Neural crest cell (in vitro differentiated cells): ENCODE data around the gene MACROH2A1. TPM values are rescaled to one million over a fixed set of nuclear protein-coding genes. Genes with fewer than 3 reads are reported as not detected.
"Not testable (repeated sequence)": the region's sequence is repeated elsewhere in the genome, so short reads cannot be mapped to it uniquely, and the experiment has no call there.

Experiments used
- DNase-seq: peaks from one replicate; pipeline ENCODE4 v3.0.0; 2021; ENCODE audit warnings: low read depth, mixed read lengths, low spot score
- H3K27ac Mint-ChIP-seq: one replicate; pipeline ENCODE4 v1.8.0; 2021; ENCODE audit warnings: mild to moderate bottlenecking, mixed read lengths; ENCODE audit not compliant: unreplicated experiment
- H3K27me3 Mint-ChIP-seq: 2 replicates; pipeline ENCODE4 v1.8.0; 2021; ENCODE audit warnings: low read depth, mild to moderate bottlenecking, mixed read lengths
- H3K36me3 Mint-ChIP-seq: 2 replicates; pipeline ENCODE4 v1.8.0; 2021; ENCODE audit warnings: low read depth, mild to moderate bottlenecking, mixed read lengths
- H3K4me1 Mint-ChIP-seq: 2 replicates; pipeline ENCODE4 v1.8.0; 2021; ENCODE audit warnings: mixed read lengths
- H3K4me3 Mint-ChIP-seq: one replicate; pipeline ENCODE4 v1.8.0; 2021; ENCODE audit warnings: mild to moderate bottlenecking, mixed read lengths
- H3K9me3 Mint-ChIP-seq: 2 replicates; pipeline ENCODE4 v1.8.0; 2021; ENCODE audit warnings: mixed read lengths
- total RNA-seq: library from RNA; stranded (reverse); gene quantifications from 2 replicates; pipeline ENCODE4 v1.2.1, GENCODE V29; 2021
- TF ChIP-seq, protein P1 (sequence below): fragments of 200-600 bp; sonication (generic); conservative IDR thresholded peaks from 2 replicates; pipeline ENCODE4 v1.5.0; 2021; ENCODE audit warnings: antibody characterized with exemption, mild to moderate bottlenecking

The MACROH2A1 gene
- total RNA-seq, 1 donor from 2014 or later, result 339 TPM

DNA sequence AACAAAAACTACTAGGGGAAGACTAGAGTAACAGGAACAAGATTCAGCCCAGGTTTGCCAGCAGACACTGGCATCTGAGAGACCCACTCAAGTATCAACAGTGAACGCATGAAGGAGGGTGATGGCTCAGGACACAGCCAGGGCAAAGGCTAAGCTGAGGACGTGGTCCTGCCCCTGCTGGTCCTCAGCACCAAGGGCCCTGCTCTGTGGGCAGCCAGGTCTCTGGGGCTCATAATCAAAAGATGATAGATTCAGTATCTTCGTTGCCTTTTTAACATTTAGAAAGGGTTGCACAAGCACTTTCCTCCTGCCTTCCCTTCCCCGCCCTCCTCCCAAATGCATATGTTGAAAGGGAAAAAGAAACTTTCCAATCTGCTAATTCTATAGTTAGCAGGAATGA is 31.5 kb downstream of the MACROH2A1 start:
- no peaks in the 10 kb centered on the region for H3K4me1 Mint-ChIP-seq
- no peaks in the 10 kb centered on the region for H3K9me3 Mint-ChIP-seq
- DNase-seq, result no peak
- H3K4me3 Mint-ChIP-seq, result no peak overlapping the region
- TF ChIP-seq, protein P1, sequence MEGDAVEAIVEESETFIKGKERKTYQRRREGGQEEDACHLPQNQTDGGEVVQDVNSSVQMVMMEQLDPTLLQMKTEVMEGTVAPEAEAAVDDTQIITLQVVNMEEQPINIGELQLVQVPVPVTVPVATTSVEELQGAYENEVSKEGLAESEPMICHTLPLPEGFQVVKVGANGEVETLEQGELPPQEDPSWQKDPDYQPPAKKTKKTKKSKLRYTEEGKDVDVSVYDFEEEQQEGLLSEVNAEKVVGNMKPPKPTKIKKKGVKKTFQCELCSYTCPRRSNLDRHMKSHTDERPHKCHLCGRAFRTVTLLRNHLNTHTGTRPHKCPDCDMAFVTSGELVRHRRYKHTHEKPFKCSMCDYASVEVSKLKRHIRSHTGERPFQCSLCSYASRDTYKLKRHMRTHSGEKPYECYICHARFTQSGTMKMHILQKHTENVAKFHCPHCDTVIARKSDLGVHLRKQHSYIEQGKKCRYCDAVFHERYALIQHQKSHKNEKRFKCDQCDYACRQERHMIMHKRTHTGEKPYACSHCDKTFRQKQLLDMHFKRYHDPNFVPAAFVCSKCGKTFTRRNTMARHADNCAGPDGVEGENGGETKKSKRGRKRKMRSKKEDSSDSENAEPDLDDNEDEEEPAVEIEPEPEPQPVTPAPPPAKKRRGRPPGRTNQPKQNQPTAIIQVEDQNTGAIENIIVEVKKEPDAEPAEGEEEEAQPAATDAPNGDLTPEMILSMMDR, result no peak
- no peak overlapping the region for H3K27ac Mint-ChIP-seq
- H3K36me3 Mint-ChIP-seq, result peaks cover 15% of the 10 kb centered on the region
- H3K27me3 Mint-ChIP-seq, result no peaks in the 10 kb centered on the region

DNA sequence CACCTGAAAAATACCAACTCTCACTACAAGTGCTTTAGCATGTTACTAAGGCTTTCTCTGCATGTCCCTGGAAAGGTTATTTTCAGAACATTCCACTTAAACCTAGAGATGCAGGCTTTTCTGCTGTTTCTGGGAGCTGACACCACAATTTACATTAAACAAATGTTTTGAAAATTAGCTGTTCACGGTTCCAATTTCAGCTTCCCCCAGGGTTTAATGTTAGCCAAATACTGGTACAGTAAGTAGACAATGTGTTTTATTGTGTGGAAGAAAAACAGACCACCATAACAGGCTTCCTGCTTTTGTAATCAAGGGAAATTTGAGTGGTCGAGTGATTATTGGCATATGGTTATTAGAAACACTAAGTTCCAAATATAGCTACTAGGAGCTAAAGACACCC is 32.0 kb downstream of the MACROH2A1 start:
- Mint-ChIP-seq H3K4me1 (no peaks in the 10 kb centered on the region), H3K27me3 (no peaks in the 10 kb centered on the region), H3K9me3 (no peaks in the 10 kb centered on the region), H3K36me3 (peaks cover 15% of the 10 kb centered on the region), H3K4me3 (no peak overlapping the region), H3K27ac (no peak overlapping the region)
- no peak for DNase-seq
- TF ChIP-seq, protein P1, result no peak

DNA sequence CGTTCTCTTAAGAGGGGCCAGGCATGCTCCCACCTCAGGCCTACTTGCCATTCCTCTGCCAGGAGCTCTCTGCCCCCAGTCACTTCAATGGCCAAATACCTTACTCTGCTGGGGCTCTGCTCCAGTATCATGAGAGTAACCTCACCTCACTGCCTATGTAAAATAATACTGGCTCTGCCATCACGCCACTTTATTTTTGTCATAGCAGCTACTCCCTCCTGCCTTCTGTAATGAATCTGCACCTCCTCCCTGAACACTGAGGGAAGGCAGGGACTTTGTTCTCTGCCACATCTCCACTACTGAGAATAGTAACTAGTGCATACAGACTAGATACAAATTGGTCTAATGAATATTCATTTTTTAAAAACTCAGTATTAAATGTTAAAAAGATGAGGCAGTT is 33.8 kb downstream of the MACROH2A1 start:
- Mint-ChIP-seq H3K27ac (no peak overlapping the region), H3K27me3 (no peaks in the 10 kb centered on the region), H3K36me3 (peaks cover 12% of the 10 kb centered on the region), H3K9me3 (no peaks in the 10 kb centered on the region), H3K4me3 (no peak overlapping the region), H3K4me1 (no peaks in the 10 kb centered on the region)
- TF ChIP-seq, protein P1, result no peak
- DNase-seq, result no peak

DNA sequence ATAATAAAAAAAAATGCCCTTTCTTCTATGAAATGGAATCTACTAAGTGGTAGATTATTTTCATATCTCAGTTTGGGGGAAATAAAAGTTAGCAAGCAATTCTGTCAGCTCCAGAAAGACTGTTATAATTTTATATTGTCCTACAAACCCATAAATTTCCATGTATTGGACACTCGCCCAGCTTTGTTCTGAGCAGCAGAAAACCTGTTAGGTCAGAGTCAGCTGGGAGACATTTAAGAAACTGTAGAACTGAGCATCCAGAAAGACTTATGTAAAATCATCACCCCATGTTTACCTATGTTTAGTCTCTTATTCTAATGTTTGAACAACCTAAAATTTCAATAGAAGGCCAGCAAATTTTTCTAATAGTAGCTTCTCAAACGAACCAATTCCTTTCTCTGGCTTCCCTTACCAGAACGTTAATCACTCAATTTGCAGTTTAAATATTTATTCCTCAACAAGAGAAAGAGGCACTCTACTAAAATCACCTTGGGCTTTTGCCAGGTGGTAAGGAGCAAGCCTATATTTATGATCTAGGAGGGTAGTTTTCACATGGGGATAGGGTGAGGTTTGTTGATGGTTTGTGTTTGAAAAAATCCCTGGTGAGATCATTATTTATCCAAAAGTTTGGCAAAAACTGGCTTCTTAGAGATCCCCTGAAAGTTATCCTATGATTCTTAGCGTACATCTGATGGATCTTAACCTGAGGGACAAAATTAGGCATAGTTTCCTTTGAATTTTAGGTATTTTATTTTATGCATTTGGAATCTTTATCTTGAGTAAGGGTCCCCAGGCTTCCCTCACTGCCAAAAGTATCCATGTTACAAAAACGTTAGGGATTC is 34.4 kb downstream of the MACROH2A1 start:
- DNase-seq, result no peak
- Mint-ChIP-seq H3K27me3 (no peaks in the 10 kb centered on the region), H3K9me3 (no peaks in the 10 kb centered on the region), H3K4me3 (no peak overlapping the region), H3K27ac (no peak overlapping the region), H3K36me3 (peaks cover 12% of the 10 kb centered on the region), H3K4me1 (no peaks in the 10 kb centered on the region)
- TF ChIP-seq, protein P1, result no peak

DNA sequence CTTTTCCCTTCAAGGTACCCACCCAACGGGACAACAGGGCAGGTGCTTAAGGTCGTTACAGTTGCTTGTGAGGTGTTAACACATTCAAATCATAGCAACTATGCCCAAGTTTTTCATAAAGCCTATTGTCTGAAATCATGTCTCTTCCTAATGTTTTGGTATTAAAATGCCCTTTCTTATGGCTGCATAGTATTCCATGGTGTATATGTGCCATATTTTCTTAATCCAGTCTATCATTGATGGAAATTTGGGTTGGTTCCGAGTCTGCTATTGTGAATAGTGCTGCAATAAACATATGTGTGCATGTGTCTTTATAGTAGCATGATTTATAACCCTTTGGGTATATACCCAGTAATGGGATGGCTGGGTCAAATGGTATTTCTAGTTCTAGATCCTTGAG is 35.7 kb downstream of the MACROH2A1 start:
- H3K27me3 Mint-ChIP-seq, H3K4me1 Mint-ChIP-seq, H3K9me3 Mint-ChIP-seq, H3K27ac Mint-ChIP-seq, H3K4me3 Mint-ChIP-seq, DNase-seq: not testable (repeated sequence)
- H3K36me3 Mint-ChIP-seq, result peaks cover 12% of the 10 kb centered on the region

DNA sequence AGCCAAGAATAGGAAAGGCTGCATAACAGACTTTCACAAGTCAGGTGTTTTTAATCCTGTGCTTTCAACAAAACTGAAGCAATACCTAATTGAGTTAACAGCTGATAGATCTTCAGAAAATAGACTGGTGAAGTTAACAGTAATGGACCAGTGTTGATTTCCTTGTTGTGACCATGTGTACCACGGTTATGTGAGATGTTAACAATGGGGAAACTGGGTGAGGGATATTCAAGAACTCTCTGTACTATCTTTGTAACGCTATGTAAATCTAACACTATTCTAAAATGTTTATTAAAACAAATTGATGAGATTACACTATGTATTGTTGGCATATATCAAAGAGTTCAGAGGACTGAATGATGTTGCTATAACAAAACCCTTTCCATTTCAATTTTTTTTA is 36.9 kb downstream of the MACROH2A1 start:
- Mint-ChIP-seq H3K27me3 (no peaks in the 10 kb centered on the region), H3K27ac (no peak overlapping the region), H3K4me1 (peaks cover 13% of the 10 kb centered on the region), H3K4me3 (no peak overlapping the region), H3K36me3 (peaks cover 12% of the 10 kb centered on the region), H3K9me3 (no peaks in the 10 kb centered on the region)
- DNase-seq, result no peak
- TF ChIP-seq, protein P1, result no peak
